GM21737 (cell line): ENCODE results near the gene GPR156.

Experiments used
- ATAC-seq: cut with Tn5 transposase; IDR thresholded peaks from one replicate; pipeline ENCODE4 v1.9.1; 2021; ENCODE audit warnings: mild to moderate bottlenecking, moderate library complexity; ENCODE audit not compliant: unreplicated experiment

GPR156 gene

DNA sequence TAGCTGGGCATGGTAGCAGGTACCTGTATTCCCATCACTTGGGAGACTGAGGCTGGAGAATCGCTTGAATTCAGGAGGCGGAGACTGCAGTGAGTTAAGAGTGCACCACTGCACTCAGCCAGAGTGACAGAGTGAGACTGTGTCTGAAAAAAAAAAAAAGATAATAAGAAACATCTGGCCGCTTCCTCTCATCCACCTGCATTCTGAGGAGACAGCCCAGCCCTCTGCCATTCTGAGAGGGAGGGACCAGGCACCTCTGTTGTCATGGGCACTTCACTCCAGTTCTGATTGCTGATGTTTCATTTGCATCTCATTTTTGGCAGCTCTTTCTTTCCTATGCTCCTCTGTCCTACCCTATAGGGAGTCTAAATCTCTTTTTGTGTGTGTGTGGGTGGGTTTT, 154.4 kb downstream of the GPR156 start:
- no peak for ATAC-seq

GRCh38 chr3:120129718-120130513, 155.1 kb downstream of the GPR156 start:
- no peak for ATAC-seq

DNA sequence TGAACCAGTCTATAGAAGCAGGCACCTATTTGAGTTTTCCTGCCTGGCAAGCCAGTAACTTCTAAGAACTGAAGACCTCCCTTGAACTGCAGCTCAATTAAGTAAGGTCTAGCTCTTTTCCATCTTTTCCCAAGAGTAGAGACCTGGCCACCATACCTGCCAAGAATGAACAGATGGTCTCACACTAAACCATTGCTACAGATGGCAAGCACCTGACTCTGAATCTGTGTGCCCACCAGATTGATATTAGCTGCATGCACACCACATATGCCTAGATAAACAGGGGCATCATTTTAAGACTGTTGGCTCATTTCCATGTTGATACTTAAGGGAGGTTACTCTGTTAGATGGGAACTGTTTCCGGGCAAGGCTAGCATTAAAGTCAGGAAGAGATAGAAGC, 156.0 kb downstream of the GPR156 start:
- ATAC-seq: no peak

DNA sequence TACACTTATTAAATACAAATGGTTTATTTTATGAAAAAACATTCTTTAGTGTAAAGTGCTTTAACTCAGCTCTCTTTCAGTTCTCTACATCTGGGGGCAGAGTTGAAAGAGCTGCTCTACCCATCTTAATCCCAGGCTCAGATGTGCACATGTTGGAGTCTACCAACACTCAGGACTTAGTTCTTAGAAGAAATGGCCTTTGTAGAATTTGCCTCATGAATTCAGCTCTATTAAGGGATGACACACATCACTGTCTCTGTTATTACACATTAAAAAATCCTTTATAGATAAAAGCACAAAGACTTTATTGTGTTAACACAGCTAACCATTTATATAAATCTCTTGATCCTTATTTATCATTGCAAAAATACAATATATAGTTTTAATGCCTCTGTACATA, 159.0 kb downstream of the GPR156 start:
- no peak for ATAC-seq

DNA sequence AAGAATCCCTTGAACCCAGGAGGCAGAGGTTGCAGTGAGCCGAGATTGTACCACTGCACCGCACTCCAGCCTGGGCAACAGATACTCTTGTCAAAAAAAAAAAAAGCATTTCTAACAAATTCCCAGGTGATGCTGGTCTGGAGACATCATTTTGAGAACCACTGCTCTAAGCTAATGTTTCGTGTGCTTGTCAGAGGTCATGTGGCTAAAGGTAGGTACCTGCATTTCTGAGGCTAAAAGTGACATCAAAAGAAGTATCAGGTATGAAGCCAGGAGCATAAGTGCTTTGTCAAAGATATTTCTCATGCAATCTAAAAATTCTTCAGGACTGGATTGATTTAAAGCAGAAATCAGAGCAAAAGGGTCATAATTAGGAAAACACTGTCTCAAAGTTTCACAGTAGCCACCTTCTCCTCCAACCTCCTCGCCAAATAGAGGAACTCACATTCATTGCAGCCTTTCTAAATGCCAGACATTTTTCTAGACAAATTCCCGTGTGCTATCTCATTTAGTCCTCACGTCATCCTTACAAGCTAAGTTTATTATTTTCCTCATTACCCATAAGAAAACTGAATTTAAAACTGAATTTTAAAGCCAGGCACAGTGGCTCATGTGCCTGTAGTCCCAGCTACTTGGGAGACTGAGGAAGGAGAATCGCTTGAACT, 165.0 kb downstream of the GPR156 start:
- no peak for ATAC-seq
